HUES64 (cell line): ENCODE data around the gene AMPH.

Experiments used
- H3K27ac ChIP-seq: 2 replicates; pipeline ENCODE4 v1.7.0; 2013; ENCODE audit warnings: low read depth, low read length, inconsistent platforms
- H3K27me3 ChIP-seq: 2 replicates; pipeline ENCODE4 v1.6.1; 2013; ENCODE audit warnings: mild to moderate bottlenecking, low read length; ENCODE audit not compliant: insufficient read depth
- H3K36me3 ChIP-seq: 2 replicates; pipeline ENCODE4 v1.6.1; 2013; ENCODE audit warnings: mild to moderate bottlenecking, low read length; ENCODE audit not compliant: insufficient read depth
- H3K4me1 ChIP-seq: 2 replicates; pipeline ENCODE4 v1.6.1; 2013; ENCODE audit warnings: mild to moderate bottlenecking, low read length, moderate library complexity; ENCODE audit not compliant: insufficient read depth
- H3K4me3 ChIP-seq: 2 replicates; pipeline ENCODE4 v1.5.1; 2013; ENCODE audit warnings: mild to moderate bottlenecking, low read length, moderate library complexity
- H3K9ac ChIP-seq: 2 replicates; pipeline ENCODE4 v1.6.1; 2013; ENCODE audit warnings: mild to moderate bottlenecking, low read depth, low read length
- H3K9me3 ChIP-seq: 2 replicates; pipeline ENCODE4 v1.6.1; 2013; ENCODE audit warnings: low read depth, low read length; ENCODE audit not compliant: insufficient read depth
- WGBS: fragments of 150-250, 120-280 bp; methylation state at CpG from one replicate; pipeline ENCODE4 v1.1.7; 2013; ENCODE audit warnings: missing lambda C conversion rate; 5-methylcytosine and 5-hydroxymethylcytosine counted together

AMPH gene

GRCh38 chr7:38539477-38540081, 91.6 kb downstream of the AMPH start:
- Histone ChIP-seq H3K9ac (no peak overlapping the region), H3K4me1 (0 out of 2 replicates have a peak, but pooled peaks cover 7% of the 10 kb centered on the region), H3K4me3 (no peak overlapping the region), H3K36me3 (no peaks in the 10 kb centered on the region), H3K9me3 (no peaks in the 10 kb centered on the region), H3K27me3 (no peaks in the 10 kb centered on the region), H3K27ac (no peak overlapping the region)
- WGBS, result 93% methylated on average over 2 of the region's 2 CpGs

- Histone ChIP-seq H3K27me3 (no peaks in the 10 kb centered on the region), H3K4me3 (no peak overlapping the region), H3K27ac (no peak overlapping the region), H3K9ac (no peak overlapping the region), H3K36me3 (no peaks in the 10 kb centered on the region), H3K4me1 (0 out of 2 replicates have a peak, but pooled peaks cover 4% of the 10 kb centered on the region), H3K9me3 (no peaks in the 10 kb centered on the region)
- WGBS, result 96% methylated on average over 2 of the region's 2 CpGs
Measured at GRCh38 chr7:38535073-38535472, 96.1 kb downstream of the AMPH start.

GRCh38 chr7:38525857-38526256, 105.3 kb downstream of the AMPH start:
- no peaks in the 10 kb centered on the region for H3K36me3 ChIP-seq
- H3K9ac ChIP-seq, result no peak overlapping the region
- H3K4me1 ChIP-seq, result no peaks in the 10 kb centered on the region
- no CpG with 5 or more reads among the region's 1 CpG for WGBS
- no peak overlapping the region for H3K27ac ChIP-seq
- no peaks in the 10 kb centered on the region for H3K9me3 ChIP-seq
- no peak overlapping the region for H3K4me3 ChIP-seq
- H3K27me3 ChIP-seq, result no peaks in the 10 kb centered on the region

GRCh38 chr7:38524786-38525185, 106.4 kb downstream of the AMPH start:
- H3K9me3 ChIP-seq, result no peaks in the 10 kb centered on the region
- H3K4me3 ChIP-seq, result no peak overlapping the region
- H3K27ac ChIP-seq, result no peak overlapping the region
- no peak overlapping the region for H3K9ac ChIP-seq
- no peaks in the 10 kb centered on the region for H3K27me3 ChIP-seq
- H3K4me1 ChIP-seq, result no peaks in the 10 kb centered on the region
- no peaks in the 10 kb centered on the region for H3K36me3 ChIP-seq
- 82% methylated on average over 1 of the region's 1 CpG for WGBS

- Histone ChIP-seq H3K4me1 (no peaks in the 10 kb centered on the region), H3K27me3 (no peaks in the 10 kb centered on the region), H3K4me3 (no peak overlapping the region), H3K27ac (no peak overlapping the region), H3K9me3 (0 out of 2 replicates have a peak, but pooled peaks cover 9% of the 10 kb centered on the region), H3K36me3 (no peaks in the 10 kb centered on the region), H3K9ac (no peak overlapping the region)
- 88% methylated on average over 2 of the region's 2 CpGs for WGBS
Measured at GRCh38 chr7:38520741-38521140, 110.4 kb downstream of the AMPH start.

- H3K27me3 ChIP-seq, result no peaks in the 10 kb centered on the region
- WGBS, result no CpG with 5 or more reads among the region's 1 CpG
- H3K4me1 ChIP-seq, result no peaks in the 10 kb centered on the region
- H3K36me3 ChIP-seq, result no peaks in the 10 kb centered on the region
- H3K27ac ChIP-seq, result no peak overlapping the region
- H3K9me3 ChIP-seq, result 0 out of 2 replicates have a peak, but pooled peaks cover 9% of the 10 kb centered on the region
- H3K9ac ChIP-seq, result no peak overlapping the region
- no peak overlapping the region for H3K4me3 ChIP-seq
Measured at GRCh38 chr7:38518541-38518940, 112.6 kb downstream of the AMPH start.

GRCh38 chr7:38512704-38513103, 118.5 kb downstream of the AMPH start:
- 0 out of 2 replicates have a peak, but pooled peaks cover 9% of the 10 kb centered on the region for H3K9me3 ChIP-seq
- no peaks in the 10 kb centered on the region for H3K4me1 ChIP-seq
- WGBS, result 97% methylated on average over 2 of the region's 2 CpGs
- H3K36me3 ChIP-seq, result no peaks in the 10 kb centered on the region
- no peak overlapping the region for H3K9ac ChIP-seq
- H3K27me3 ChIP-seq, result no peaks in the 10 kb centered on the region
- no peak overlapping the region for H3K4me3 ChIP-seq
- H3K27ac ChIP-seq, result no peak overlapping the region

GRCh38 chr7:38512291-38512690, 118.9 kb downstream of the AMPH start:
- WGBS, result 97% methylated on average over 2 of the region's 2 CpGs
- Histone ChIP-seq H3K36me3 (no peaks in the 10 kb centered on the region), H3K27ac (no peak overlapping the region), H3K4me3 (no peak overlapping the region), H3K27me3 (no peaks in the 10 kb centered on the region), H3K9me3 (0 out of 2 replicates have a peak, but pooled peaks cover 9% of the 10 kb centered on the region), H3K9ac (no peak overlapping the region), H3K4me1 (no peaks in the 10 kb centered on the region)

GRCh38 chr7:38507384-38507783, 123.8 kb downstream of the AMPH start:
- no peak overlapping the region for H3K9ac ChIP-seq
- no peaks in the 10 kb centered on the region for H3K4me1 ChIP-seq
- no peaks in the 10 kb centered on the region for H3K9me3 ChIP-seq
- no peak overlapping the region for H3K27ac ChIP-seq
- WGBS, result 94% methylated on average over 2 of the region's 2 CpGs
- H3K36me3 ChIP-seq, result no peaks in the 10 kb centered on the region
- no peak overlapping the region for H3K4me3 ChIP-seq
- H3K27me3 ChIP-seq, result no peaks in the 10 kb centered on the region

- no peaks in the 10 kb centered on the region for H3K4me1 ChIP-seq
- no peaks in the 10 kb centered on the region for H3K36me3 ChIP-seq
- no peaks in the 10 kb centered on the region for H3K9me3 ChIP-seq
- H3K4me3 ChIP-seq, result no peak overlapping the region
- H3K9ac ChIP-seq, result no peak overlapping the region
- no peaks in the 10 kb centered on the region for H3K27me3 ChIP-seq
- no peak overlapping the region for H3K27ac ChIP-seq
- 92% methylated on average over 3 of the region's 3 CpGs for WGBS
Measured at GRCh38 chr7:38506756-38507155, 124.4 kb downstream of the AMPH start.

- H3K27ac ChIP-seq, result no peak overlapping the region
- H3K9ac ChIP-seq, result no peak overlapping the region
- H3K36me3 ChIP-seq, result no peaks in the 10 kb centered on the region
- H3K4me3 ChIP-seq, result no peak overlapping the region
- no peaks in the 10 kb centered on the region for H3K27me3 ChIP-seq
- 94% methylated on average over 1 of the region's 1 CpG for WGBS
- H3K4me1 ChIP-seq, result no peaks in the 10 kb centered on the region
- no peaks in the 10 kb centered on the region for H3K9me3 ChIP-seq
Measured at GRCh38 chr7:38506004-38506403, 125.2 kb downstream of the AMPH start.

- WGBS, result 88% methylated on average over 2 of the region's 2 CpGs
- H3K4me1 ChIP-seq, result no peaks in the 10 kb centered on the region
- H3K9ac ChIP-seq, result no peak overlapping the region
- no peaks in the 10 kb centered on the region for H3K9me3 ChIP-seq
- H3K27me3 ChIP-seq, result no peaks in the 10 kb centered on the region
- H3K4me3 ChIP-seq, result no peak overlapping the region
- no peak overlapping the region for H3K27ac ChIP-seq
- H3K36me3 ChIP-seq, result no peaks in the 10 kb centered on the region
Measured at GRCh38 chr7:38504684-38505083, 126.5 kb downstream of the AMPH start.
